ENCODE measurements around the gene UXS1.

DNA sequence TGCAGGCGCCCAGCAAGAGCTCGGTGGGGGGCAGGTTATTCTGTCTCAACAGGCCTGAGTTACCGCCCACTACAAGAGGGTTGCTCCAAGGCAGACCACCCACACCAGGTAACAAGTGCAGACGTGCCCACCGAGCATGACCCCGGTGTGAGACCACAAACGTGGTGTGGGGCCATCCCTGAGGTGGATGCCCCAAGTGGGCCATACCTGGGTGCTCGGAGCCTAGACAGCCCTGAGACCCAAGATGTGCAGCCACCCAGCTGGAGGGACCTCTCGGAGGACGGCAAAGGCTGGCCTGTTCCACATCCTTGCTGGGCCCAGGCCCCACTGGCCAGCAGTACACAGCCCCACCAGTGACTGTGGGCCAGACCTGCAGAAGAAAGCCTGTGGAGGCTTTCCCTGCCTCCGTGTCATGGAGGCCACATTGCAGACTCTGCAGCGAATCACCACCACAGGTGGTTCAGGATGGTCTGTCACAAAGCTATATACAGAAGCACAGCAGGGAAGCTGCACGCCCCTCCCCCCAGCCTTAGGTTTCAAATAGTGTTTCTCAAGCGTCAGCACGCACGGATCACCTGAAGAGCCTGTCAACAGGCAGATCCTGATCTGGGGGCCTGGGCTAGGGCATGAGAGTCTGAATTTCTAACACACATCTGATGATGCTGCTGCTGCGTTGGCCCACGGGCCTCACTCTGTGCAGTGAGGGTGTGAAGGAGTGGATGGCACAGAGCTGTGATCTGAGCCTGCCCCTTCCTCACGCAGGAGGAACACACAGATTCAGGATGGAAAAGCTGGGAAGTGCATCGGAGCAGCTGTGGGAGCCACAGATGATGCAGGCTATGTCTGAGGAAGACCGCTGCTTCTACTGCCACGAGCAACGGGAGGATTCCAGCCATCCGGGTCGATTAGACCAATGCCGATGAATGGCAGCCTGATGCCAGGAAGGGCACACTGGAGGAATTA, 96.8 kb downstream of the UXS1 start:
- no peak for TF ChIP-seq POLR2A (IDR thresholded peaks at IDR 0.05; ENCODE audit: low read length)
- TF ChIP-seq GATA1 (IDR thresholded peaks at IDR 0.05; ENCODE audit: low read depth, low read length) = no peak
